NT2/D1 (cell line): Measurements from ENCODE around the gene APOD.

Experiments used
- SUZ12 ChIP-seq: IDR thresholded peaks from 2 replicates; pipeline ENCODE4 v1.6.1; 2011; ENCODE audit not compliant: insufficient read length, insufficient read depth; ENCODE audit errors: extremely low read depth
- YY1 ChIP-seq: IDR thresholded peaks from 2 replicates; pipeline ENCODE4 v1.6.1; 2011; ENCODE audit not compliant: insufficient read length, insufficient read depth
- ZNF274 ChIP-seq: IDR thresholded peaks from 2 replicates; pipeline ENCODE4 v1.6.1; 2011; ENCODE audit warnings: mild to moderate bottlenecking, low read depth, low read length

- no peak for TF ChIP-seq ZNF274
- TF ChIP-seq YY1: no peak
- no peak for TF ChIP-seq SUZ12
These were observed 50.9 kb downstream of the APOD start for GRCh38 chr3:195532834-195533233.
